OCI-LY3 (cell line): ENCODE data around the gene PCDHA4.

ENCODE experiments used
- H2AFZ ChIP-seq: fragments of 200-600, 300-600 bp; shearing (Covaris generic); 2 replicates; pipeline ENCODE4 v1.6.0; 2014; ENCODE audit warnings: antibody characterized with exemption, low read depth, low read length
- H3K27ac ChIP-seq: fragments of 200-600, 300-600 bp; sonication (generic); 2 replicates; pipeline ENCODE4 v1.5.1; 2014; ENCODE audit warnings: mild to moderate bottlenecking, low read length, moderate library complexity, mixed read lengths
- H3K27me3 ChIP-seq: fragments of 200-600, 300-600 bp; sonication (generic); 2 replicates; pipeline ENCODE4 v1.6.1; 2014; ENCODE audit warnings: low read depth, low read length, mixed read lengths
- H3K36me3 ChIP-seq: fragments of 200-600, 300-600 bp; sonication (generic); replicated peaks from 2 replicates; pipeline ENCODE3; 2014; ENCODE audit warnings: low read depth, low read length, mixed read lengths
- H3K4me1 ChIP-seq: fragments of 300-600, 200-600 bp; sonication (generic); 2 replicates; pipeline ENCODE4 v1.6.1; 2014; ENCODE audit warnings: low read length, mixed read lengths
- H3K4me2 ChIP-seq: fragments of 200-600, 300-600 bp; sonication (generic); 2 replicates; pipeline ENCODE4 v1.6.1; 2014; ENCODE audit warnings: low read length, mixed read lengths
- H3K4me3 ChIP-seq: fragments of 300-600, 200-600 bp; sonication (generic); 2 replicates; pipeline ENCODE4 v1.5.1; 2014; ENCODE audit warnings: antibody characterized with exemption, mild to moderate bottlenecking, low read length, moderate library complexity
- H3K79me2 ChIP-seq: fragments of 300-600, 200-600 bp; shearing (Covaris generic); 2 replicates; pipeline ENCODE4 v1.6.1; 2014; ENCODE audit warnings: mild to moderate bottlenecking, low read length, mixed read lengths
- H3K9ac ChIP-seq: fragments of 300-600, 200-600 bp; shearing (Covaris generic); 2 replicates; pipeline ENCODE4 v1.6.0; 2014; ENCODE audit warnings: mild to moderate bottlenecking, low read length, moderate library complexity
- H3K9me3 ChIP-seq: fragments of 200-600, 300-600 bp; shearing (Covaris generic); 2 replicates; pipeline ENCODE4 v1.6.1; 2014; ENCODE audit warnings: low read length, mixed read lengths; ENCODE audit not compliant: insufficient read depth
- H4K20me1 ChIP-seq: fragments of 200-600, 300-600 bp; sonication (generic); 2 replicates; pipeline ENCODE4 v1.6.1; 2016; ENCODE audit warnings: low read length, mixed read lengths; ENCODE audit not compliant: insufficient read depth
- CTCF ChIP-seq: fragments of 200-600, 300-600 bp; sonication (generic); IDR thresholded peaks from 2 replicates; pipeline ENCODE4 v1.5.1; 2014; ENCODE audit warnings: antibody characterized with exemption, low read length, low read depth
- EZH2phosphoT487 ChIP-seq: fragments of 200-600 bp; shearing (Covaris generic); IDR thresholded peaks from 2 replicates; pipeline ENCODE4 v1.6.1; 2018; ENCODE audit warnings: antibody characterized with exemption, mixed run types, low read depth

PCDHA4 gene

DNA sequence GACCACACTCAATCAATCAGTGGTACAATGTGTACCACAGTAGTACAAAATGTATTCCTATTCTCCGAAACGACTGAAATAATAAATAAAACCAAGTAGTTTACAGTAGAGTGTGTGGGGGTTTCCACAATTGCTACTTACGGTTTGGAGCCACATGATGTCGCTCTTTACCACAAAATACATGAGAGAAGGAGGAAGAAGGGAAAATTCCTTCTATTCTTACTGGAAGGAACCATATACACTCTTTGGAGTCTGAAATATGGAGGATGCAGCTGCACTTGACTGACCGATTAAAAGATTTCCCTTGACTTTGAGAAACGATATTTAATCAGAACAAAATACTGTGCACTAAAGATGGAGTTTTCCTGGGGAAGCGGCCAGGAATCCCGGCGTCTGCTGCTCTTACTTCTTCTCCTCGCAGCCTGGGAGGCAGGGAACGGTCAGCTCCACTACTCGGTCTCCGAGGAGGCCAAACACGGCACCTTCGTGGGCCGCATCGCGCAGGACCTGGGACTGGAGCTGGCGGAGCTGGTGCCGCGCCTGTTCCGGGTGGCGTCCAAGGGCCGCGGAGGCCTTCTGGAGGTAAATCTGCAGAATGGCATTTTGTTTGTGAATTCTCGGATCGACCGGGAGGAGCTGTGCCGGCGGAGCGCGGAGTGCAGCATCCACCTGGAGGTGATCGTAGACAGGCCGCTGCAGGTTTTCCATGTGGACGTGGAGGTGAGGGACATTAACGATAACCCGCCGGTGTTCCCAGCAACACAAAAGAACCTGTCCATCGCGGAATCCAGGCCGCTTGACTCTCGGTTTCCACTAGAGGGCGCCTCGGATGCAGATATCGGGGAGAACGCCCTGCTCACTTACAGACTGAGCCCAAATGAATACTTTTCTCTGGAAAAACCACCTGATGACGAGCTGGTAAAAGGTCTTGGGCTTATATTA lies at the start of gene PCDHA4:
PCDHA4 (plus strand) TSS at position 235 of the 942 bp plus-strand sequence.
- Histone ChIP-seq H3K27ac (no peak within 1 kb of the TSS), H3K4me1 (no peaks in the 10 kb centered on the region), H3K27me3 (no peaks in the 10 kb centered on the region), H3K9me3 (no peaks in the 10 kb centered on the region), H2AFZ (no peak within 1 kb of the TSS), H3K36me3 (no peaks in the 10 kb centered on the region), H3K4me3 (no peak within 1 kb of the TSS), H3K79me2 (no peaks in the 10 kb centered on the region), H3K9ac (no peak within 1 kb of the TSS), H4K20me1 (no peaks in the 10 kb centered on the region), H3K4me2 (no peak within 1 kb of the TSS)
- TF ChIP-seq CTCF (no peak), EZH2phosphoT487 (no peak)

DNA sequence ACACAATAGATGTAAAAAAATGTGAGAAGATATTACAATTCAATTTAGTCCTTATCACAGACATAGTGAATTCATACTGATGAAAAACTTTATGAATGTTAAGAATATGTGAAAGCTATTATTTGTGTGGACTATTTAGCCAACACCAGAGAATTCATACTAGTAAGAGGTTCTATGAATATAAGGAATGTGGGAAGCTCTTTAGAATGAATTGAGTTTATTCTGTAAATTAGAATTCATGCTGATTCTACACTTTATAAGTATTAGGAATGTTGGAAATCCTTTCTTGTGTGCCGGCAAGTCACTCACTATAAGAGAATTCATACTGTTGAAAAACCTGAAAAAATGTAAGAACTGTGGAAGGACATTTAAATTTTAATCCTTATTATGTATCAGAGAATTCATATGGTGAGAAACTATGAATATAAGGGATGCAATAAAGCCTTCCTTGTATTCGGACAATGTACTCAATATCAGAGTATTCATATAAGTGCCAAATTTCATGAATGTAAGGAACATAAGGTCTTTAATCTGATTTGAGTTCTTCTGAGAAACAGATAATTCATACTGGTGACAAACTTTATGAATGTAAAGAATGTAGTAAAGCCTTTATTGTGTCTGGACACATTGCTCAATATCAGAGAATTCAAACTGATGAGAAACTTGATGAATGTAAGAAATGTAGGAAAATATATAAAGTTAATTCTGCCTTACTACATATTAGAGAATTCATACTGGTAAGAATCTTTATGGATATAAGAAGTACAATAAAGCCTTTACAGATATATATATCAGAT lies 42.5 kb upstream of the PCDHA4 start:
- Histone ChIP-seq H3K27me3 (no peaks in the 10 kb centered on the region), H3K79me2 (no peaks in the 10 kb centered on the region), H3K9ac (no peak overlapping the region), H3K4me2 (no peak overlapping the region), H2AFZ (no peak overlapping the region), H3K27ac (no peak overlapping the region), H4K20me1 (no peaks in the 10 kb centered on the region), H3K4me1 (no peaks in the 10 kb centered on the region), H3K4me3 (no peak overlapping the region), H3K36me3 (no peaks in the 10 kb centered on the region), H3K9me3 (peaks cover 5% of the 10 kb centered on the region; the same call in 1 of the 2 replicates)
- TF ChIP-seq EZH2phosphoT487 (no peak), CTCF (no peak)

- Histone ChIP-seq H3K9me3 (peaks cover 5% of the 10 kb centered on the region), H3K4me1 (no peaks in the 10 kb centered on the region), H4K20me1 (no peaks in the 10 kb centered on the region), H3K27ac (no peak overlapping the region), H3K4me2 (no peak overlapping the region), H3K4me3 (no peak overlapping the region), H3K27me3 (no peaks in the 10 kb centered on the region), H2AFZ (no peak overlapping the region), H3K9ac (no peak overlapping the region), H3K36me3 (no peaks in the 10 kb centered on the region), H3K79me2 (no peaks in the 10 kb centered on the region)
- TF ChIP-seq EZH2phosphoT487 (no peak), CTCF (no peak)
Measured at GRCh38 chr5:140767444-140767843, 39.4 kb upstream of the PCDHA4 start.

DNA sequence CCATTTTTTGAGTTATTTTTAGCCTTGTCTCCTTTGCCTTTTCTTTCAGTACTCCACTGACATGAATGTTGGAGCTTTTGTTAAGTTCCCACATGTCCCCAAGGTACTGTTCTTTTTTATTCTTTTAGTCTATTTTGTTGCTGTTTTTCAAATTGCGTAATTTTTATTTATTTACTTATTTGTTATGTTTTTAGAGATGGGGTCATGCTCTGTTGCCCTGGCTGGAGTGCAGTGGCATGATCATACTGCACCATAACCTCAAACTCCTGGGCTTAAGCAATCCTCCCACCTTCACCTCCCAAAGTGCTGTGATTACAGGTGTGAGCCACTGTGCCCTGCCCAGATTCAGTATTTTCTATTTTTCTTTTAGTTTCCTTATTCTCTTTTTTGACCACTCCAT lies 26.4 kb upstream of the PCDHA4 start:
- Histone ChIP-seq H3K4me1 (no peaks in the 10 kb centered on the region), H3K9me3 (no peaks in the 10 kb centered on the region), H3K27ac (no peak overlapping the region), H3K79me2 (no peaks in the 10 kb centered on the region), H3K4me2 (no peak overlapping the region), H4K20me1 (no peaks in the 10 kb centered on the region), H3K4me3 (no peak overlapping the region), H3K36me3 (no peaks in the 10 kb centered on the region), H3K9ac (no peak overlapping the region), H2AFZ (no peak overlapping the region), H3K27me3 (no peaks in the 10 kb centered on the region)
- TF ChIP-seq EZH2phosphoT487 (no peak), CTCF (no peak)
